TTC549 (cell line): ENCODE data around the gene PML.

Source experiments
- FAIRE-seq: peaks from 2 replicates; lab custom pipeline; 2012; peaks lifted over from hg19 to GRCh38; lab: Jason Lieb, UNC

Gene PML

GRCh38 chr15:73985101-73985873 lies 9.2 kb upstream of the PML start:
- FAIRE-seq: no peak

GRCh38 chr15:73986055-73986775 lies 8.3 kb upstream of the PML start:
- FAIRE-seq: no peak

GRCh38 chr15:73986776-73987056 lies 7.8 kb upstream of the PML start:
- no peak for FAIRE-seq

- no peak for FAIRE-seq
Measured at GRCh38 chr15:73987250-73987649, 7.3 kb upstream of the PML start.

- FAIRE-seq: no peak
Measured at GRCh38 chr15:73987681-73988444, 6.7 kb upstream of the PML start.

- FAIRE-seq: no peak
Measured at GRCh38 chr15:73988445-73988969, 6.0 kb upstream of the PML start.

GRCh38 chr15:73989001-73989798 lies 5.3 kb upstream of the PML start:
- no peak for FAIRE-seq

GRCh38 chr15:73990250-73991005 lies 4.1 kb upstream of the PML start:
- no peak for FAIRE-seq

- no peak for FAIRE-seq
Measured at GRCh38 chr15:73991260-73991659, 3.3 kb upstream of the PML start.

GRCh38 chr15:73991726-73992593 lies 2.6 kb upstream of the PML start, which contains the start of gene STOML1:
Gene STOML1 (minus strand): TSS chr15:73992295. CDS start chr15:73992223, 72 bp downstream.
- FAIRE-seq: no peak

GRCh38 chr15:73992594-73992898 lies 2.0 kb upstream of the PML start:
- FAIRE-seq: no peak

GRCh38 chr15:73993211-73993994 lies 1.1 kb upstream of the PML start:
- FAIRE-seq: no peak

- no peak for FAIRE-seq
Measured at GRCh38 chr15:73994912-73995622, 551 bp downstream of the PML start.

GRCh38 chr15:73996267-73996666 lies 1.8 kb downstream of the PML start:
- FAIRE-seq: no peak

- FAIRE-seq: no peak
Measured at GRCh38 chr15:73996939-73997338, 2.4 kb downstream of the PML start.

- FAIRE-seq: no peak
Measured at GRCh38 chr15:73997986-73998385, 3.5 kb downstream of the PML start.

GRCh38 chr15:74006774-74007639 lies 12.5 kb downstream of the PML start:
- FAIRE-seq: no peak

- FAIRE-seq: no peak
Measured at GRCh38 chr15:74007820-74008371, 13.4 kb downstream of the PML start.
